BJ (cell line): ENCODE data around the gene SREBF2. TPM values are rescaled to one million over a fixed set of nuclear protein-coding genes. Genes with fewer than 3 reads are reported as not detected.

Experiments used
- CTCF ChIA-PET: fragments of 350-600 bp; formaldehyde crosslinking; extraction: SDS; loops from one replicate; lab custom pipeline; 2021; ENCODE audit warnings: antibody characterized with exemption, inconsistent platforms; lab: Yijun Ruan, JAX
- POLR2A ChIA-PET: fragments of 300-600 bp; sonication (Branson Sonifier 250); formaldehyde crosslinking; extraction: SDS; loops from one replicate; lab custom pipeline; 2021; ENCODE audit warnings: antibody characterized with exemption; lab: Charles Lee
- DNase-seq: peaks from one replicate; pipeline ENCODE4 v3.0.0-alpha.2; 2011; ENCODE audit warnings: low read depth
- H3K27me3 ChIP-seq: 2 replicates; pipeline ENCODE4 v1.6.0; 2011; ENCODE audit warnings: low read length; ENCODE audit not compliant: control insufficient read depth, insufficient read depth
- H3K36me3 ChIP-seq: 2 replicates; pipeline ENCODE4 v1.5.1; 2011; ENCODE audit warnings: low read length; ENCODE audit not compliant: control insufficient read depth, insufficient read depth
- H3K4me3 ChIP-seq: 2 replicates; pipeline ENCODE4 v1.5.1; 2011; ENCODE audit warnings: low read depth, mild to moderate bottlenecking, control low read depth, low read length
- CTCF ChIP-seq: IDR thresholded peaks from 2 replicates; pipeline ENCODE4 v1.5.1; 2011; ENCODE audit warnings: low read depth, mild to moderate bottlenecking, control low read depth, inconsistent platforms, low read length, moderate library complexity; ENCODE audit not compliant: insufficient read depth
- polyA plus RNA-seq: library from polyadenylated mRNA; depleted of rRNA; stranded (reverse); fragments of >200 nt; gene quantifications from 2 replicates; pipeline ENCODE4 v1.2.3, GENCODE V29; 2011

SREBF2 gene
- polyA plus RNA-seq, 1 experiment = 26.2 TPM

GRCh38 chr22:41819257-41819656, 13.6 kb upstream of the SREBF2 start:
- CTCF ChIA-PET = interaction anchor here (0.8 to 1.6 kb wide), 2 partner anchors 73 to 122 kb away, joined by 3 to 9 read pairs; no protein-coding TSS in a partner anchor
- POLR2A ChIA-PET = no interaction called here
- no peak for DNase-seq
- Histone ChIP-seq H3K27me3 (no peaks in the 10 kb centered on the region), H3K4me3 (no peak overlapping the region), H3K36me3 (no peaks in the 10 kb centered on the region)
- no peak for TF ChIP-seq CTCF

GRCh38 chr22:41820447-41820846, 12.5 kb upstream of the SREBF2 start:
- ChIA-PET CTCF (interaction anchor here (1.0 kb wide), 1 partner anchor 121 kb away, joined by 3 read pairs; no protein-coding TSS in a partner anchor), POLR2A (no interaction called here)
- H3K27me3 ChIP-seq = no peaks in the 10 kb centered on the region
- DNase-seq = no peak
- no peak for TF ChIP-seq CTCF
- H3K36me3 ChIP-seq = no peaks in the 10 kb centered on the region
- H3K4me3 ChIP-seq = no peak overlapping the region

- CTCF ChIA-PET = interaction anchor here (0.6 to 2.0 kb wide), 11 partner anchors 13 to 125 kb away, joined by 3 to 13 read pairs (median 4); partner anchors contain the start of gene CENPM
- DNase-seq = no peak
- Histone ChIP-seq H3K36me3 (no peaks in the 10 kb centered on the region), H3K27me3 (no peaks in the 10 kb centered on the region), H3K4me3 (no peak overlapping the region)
- no peak for TF ChIP-seq CTCF
- POLR2A ChIA-PET = no interaction called here
Observed at GRCh38 chr22:41821471-41822316, 11.2 kb upstream of the SREBF2 start.

GRCh38 chr22:41822317-41823057, 10.4 kb upstream of the SREBF2 start:
- ChIA-PET POLR2A (no interaction called here), CTCF (interaction anchor here (0.6 to 2.0 kb wide), 12 partner anchors 12 to 125 kb away, joined by 3 to 13 read pairs (median 4); partner anchors contain the start of gene CENPM)
- H3K4me3 ChIP-seq = no peak overlapping the region
- TF ChIP-seq CTCF = peak; percentile 28
- H3K27me3 ChIP-seq = no peaks in the 10 kb centered on the region
- DNase-seq = no peak
- H3K36me3 ChIP-seq = no peaks in the 10 kb centered on the region

- DNase-seq = no peak
- POLR2A ChIA-PET = no interaction called here
- Histone ChIP-seq H3K4me3 (no peak overlapping the region), H3K27me3 (no peaks in the 10 kb centered on the region), H3K36me3 (no peaks in the 10 kb centered on the region)
- no peak for TF ChIP-seq CTCF
- CTCF ChIA-PET = interaction anchor here (0.8 kb wide), 1 partner anchor 117 kb away, joined by 3 read pairs; no protein-coding TSS in a partner anchor
Observed at GRCh38 chr22:41823797-41824196, 9.1 kb upstream of the SREBF2 start.
